WTC11 (cell line): ENCODE measurements around the gene ZNF605.

ENCODE experiments used
- GRHL2 ChIP-seq: fragments of 250-450 bp; sonication (Bioruptor Pico); IDR thresholded peaks from 2 replicates; pipeline ENCODE4 v1.8.0; 2022; ENCODE audit warnings: mild to moderate bottlenecking, moderate library complexity; ENCODE audit not compliant: insufficient replicate concordance, severe bottlenecking
- NFE2L1 ChIP-seq: sonication (generic); formaldehyde crosslinking; IDR thresholded peaks from 2 replicates; pipeline ENCODE4 v1.8.1; 2023; ENCODE audit warnings: missing genetic modification reagents
- NFYB ChIP-seq: sonication (generic); formaldehyde crosslinking; conservative IDR thresholded peaks from 2 replicates; pipeline ENCODE4 v1.8.0; 2022; ENCODE audit warnings: low read depth, missing genetic modification reagents
- NR1H2 ChIP-seq: sonication (generic); formaldehyde crosslinking; IDR thresholded peaks from 2 replicates; pipeline ENCODE4 v1.9.0; 2021; ENCODE audit warnings: mild to moderate bottlenecking, moderate library complexity, missing genetic modification reagents
- RORB ChIP-seq: fragments of 250-450 bp; sonication (Bioruptor Pico); IDR thresholded peaks from 2 replicates; pipeline ENCODE4 v1.9.0; 2021; ENCODE audit warnings: mild to moderate bottlenecking
- TEAD4 ChIP-seq: sonication (generic); formaldehyde crosslinking; IDR thresholded peaks from 2 replicates; pipeline ENCODE4 v1.8.0; 2022; ENCODE audit warnings: mild to moderate bottlenecking, missing genetic modification reagents
- USF2 ChIP-seq: sonication (generic); formaldehyde crosslinking; IDR thresholded peaks from 2 replicates; pipeline ENCODE4 v1.8.1; 2023; ENCODE audit warnings: mild to moderate bottlenecking, missing genetic modification reagents, moderate library complexity
- ZBTB43 ChIP-seq: sonication (generic); formaldehyde crosslinking; IDR thresholded peaks from 2 replicates; pipeline ENCODE4 v1.8.1; 2023; ENCODE audit warnings: mild to moderate bottlenecking, missing genetic modification reagents
- ZNF232 ChIP-seq: sonication (generic); formaldehyde crosslinking; IDR thresholded peaks from 2 replicates; pipeline ENCODE4 v1.8.0; 2022; ENCODE audit warnings: mild to moderate bottlenecking, missing genetic modification reagents
- ZNF317 ChIP-seq: sonication (generic); formaldehyde crosslinking; IDR thresholded peaks from 2 replicates; pipeline ENCODE4 v1.8.1; 2023; ENCODE audit warnings: low read depth, mild to moderate bottlenecking, moderate library complexity, missing genetic modification reagents, borderline replicate concordance
- TF ChIP-seq, protein P1 (sequence below): fragments of 200-600 bp; IDR thresholded peaks from 2 replicates; pipeline ENCODE4 v1.8.0; 2022; ENCODE audit warnings: antibody characterized with exemption
- TF ChIP-seq, protein P2 (sequence below): sonication (generic); formaldehyde crosslinking; IDR thresholded peaks from 2 replicates; pipeline ENCODE4 v1.8.0; 2022; ENCODE audit warnings: mild to moderate bottlenecking, missing genetic modification reagents
- TF ChIP-seq, protein P3 (sequence below): sonication (generic); formaldehyde crosslinking; IDR thresholded peaks from 2 replicates; pipeline ENCODE4 v1.8.0; 2022; ENCODE audit warnings: mild to moderate bottlenecking, missing genetic modification reagents

DNA sequence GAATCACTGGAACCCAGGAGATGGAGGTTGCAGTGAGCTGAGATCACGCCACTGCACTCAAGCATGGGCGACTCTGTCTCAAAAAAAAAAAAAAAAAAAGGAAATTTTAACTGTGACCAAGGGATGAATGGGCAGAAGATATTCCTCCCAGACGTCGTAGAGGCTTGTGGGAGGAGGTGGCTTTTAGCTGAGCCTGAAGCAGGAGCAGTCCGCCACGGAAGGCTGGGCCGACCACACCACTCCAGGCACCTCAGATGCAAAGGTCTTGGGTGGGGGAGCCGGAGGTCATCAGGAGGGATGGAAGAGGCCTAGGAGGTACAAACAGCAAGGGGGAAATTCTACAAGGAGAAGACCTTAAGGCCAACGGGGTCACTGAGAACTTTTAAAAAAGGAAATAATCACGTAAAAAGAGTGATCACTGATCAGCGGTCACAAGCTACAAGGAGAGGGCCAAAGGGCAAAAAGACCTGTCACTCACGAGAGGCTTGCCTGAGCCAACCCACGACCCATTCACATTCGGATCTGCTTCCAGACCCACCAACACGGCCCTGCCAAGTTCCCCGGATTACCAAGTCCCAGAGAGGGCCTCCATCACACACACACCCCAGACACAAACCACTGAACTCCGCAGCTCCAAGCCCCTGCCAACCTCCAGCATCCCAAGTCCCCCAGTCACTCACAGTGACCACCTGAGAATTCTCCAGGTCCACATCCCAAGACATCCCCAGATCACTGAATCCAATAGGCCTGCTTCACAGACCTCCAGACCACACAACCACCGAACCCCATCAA lies 3.5 kb downstream of the ZNF605 start:
- TF ChIP-seq, protein P1, sequence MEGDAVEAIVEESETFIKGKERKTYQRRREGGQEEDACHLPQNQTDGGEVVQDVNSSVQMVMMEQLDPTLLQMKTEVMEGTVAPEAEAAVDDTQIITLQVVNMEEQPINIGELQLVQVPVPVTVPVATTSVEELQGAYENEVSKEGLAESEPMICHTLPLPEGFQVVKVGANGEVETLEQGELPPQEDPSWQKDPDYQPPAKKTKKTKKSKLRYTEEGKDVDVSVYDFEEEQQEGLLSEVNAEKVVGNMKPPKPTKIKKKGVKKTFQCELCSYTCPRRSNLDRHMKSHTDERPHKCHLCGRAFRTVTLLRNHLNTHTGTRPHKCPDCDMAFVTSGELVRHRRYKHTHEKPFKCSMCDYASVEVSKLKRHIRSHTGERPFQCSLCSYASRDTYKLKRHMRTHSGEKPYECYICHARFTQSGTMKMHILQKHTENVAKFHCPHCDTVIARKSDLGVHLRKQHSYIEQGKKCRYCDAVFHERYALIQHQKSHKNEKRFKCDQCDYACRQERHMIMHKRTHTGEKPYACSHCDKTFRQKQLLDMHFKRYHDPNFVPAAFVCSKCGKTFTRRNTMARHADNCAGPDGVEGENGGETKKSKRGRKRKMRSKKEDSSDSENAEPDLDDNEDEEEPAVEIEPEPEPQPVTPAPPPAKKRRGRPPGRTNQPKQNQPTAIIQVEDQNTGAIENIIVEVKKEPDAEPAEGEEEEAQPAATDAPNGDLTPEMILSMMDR = no peak
- TF ChIP-seq ZBTB43 (CRISPR knock-in tag) (no peak), ZNF317 (CRISPR knock-in tag) (no peak), GRHL2 (CRISPR knock-in tag) (no peak), NFYB (CRISPR knock-in tag) (no peak), ZNF232 (CRISPR knock-in tag) (no peak), RORB (CRISPR knock-in tag) (no peak), NFE2L1 (CRISPR knock-in tag) (no peak), NR1H2 (CRISPR knock-in tag) (no peak), TEAD4 (no peak), USF2 (CRISPR knock-in tag) (no peak)
- TF ChIP-seq, protein P2, sequence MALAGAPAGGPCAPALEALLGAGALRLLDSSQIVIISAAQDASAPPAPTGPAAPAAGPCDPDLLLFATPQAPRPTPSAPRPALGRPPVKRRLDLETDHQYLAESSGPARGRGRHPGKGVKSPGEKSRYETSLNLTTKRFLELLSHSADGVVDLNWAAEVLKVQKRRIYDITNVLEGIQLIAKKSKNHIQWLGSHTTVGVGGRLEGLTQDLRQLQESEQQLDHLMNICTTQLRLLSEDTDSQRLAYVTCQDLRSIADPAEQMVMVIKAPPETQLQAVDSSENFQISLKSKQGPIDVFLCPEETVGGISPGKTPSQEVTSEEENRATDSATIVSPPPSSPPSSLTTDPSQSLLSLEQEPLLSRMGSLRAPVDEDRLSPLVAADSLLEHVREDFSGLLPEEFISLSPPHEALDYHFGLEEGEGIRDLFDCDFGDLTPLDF (CRISPR knock-in tag) = no peak
- TF ChIP-seq, protein P3, sequence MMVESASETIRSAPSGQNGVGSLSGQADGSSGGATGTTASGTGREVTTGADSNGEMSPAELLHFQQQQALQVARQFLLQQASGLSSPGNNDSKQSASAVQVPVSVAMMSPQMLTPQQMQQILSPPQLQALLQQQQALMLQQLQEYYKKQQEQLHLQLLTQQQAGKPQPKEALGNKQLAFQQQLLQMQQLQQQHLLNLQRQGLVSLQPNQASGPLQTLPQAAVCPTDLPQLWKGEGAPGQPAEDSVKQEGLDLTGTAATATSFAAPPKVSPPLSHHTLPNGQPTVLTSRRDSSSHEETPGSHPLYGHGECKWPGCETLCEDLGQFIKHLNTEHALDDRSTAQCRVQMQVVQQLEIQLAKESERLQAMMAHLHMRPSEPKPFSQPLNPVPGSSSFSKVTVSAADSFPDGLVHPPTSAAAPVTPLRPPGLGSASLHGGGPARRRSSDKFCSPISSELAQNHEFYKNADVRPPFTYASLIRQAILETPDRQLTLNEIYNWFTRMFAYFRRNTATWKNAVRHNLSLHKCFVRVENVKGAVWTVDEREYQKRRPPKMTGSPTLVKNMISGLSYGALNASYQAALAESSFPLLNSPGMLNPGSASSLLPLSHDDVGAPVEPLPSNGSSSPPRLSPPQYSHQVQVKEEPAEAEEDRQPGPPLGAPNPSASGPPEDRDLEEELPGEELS (CRISPR knock-in tag) = no peak
